Stimulated activated CD4-positive, alpha-beta T cell treated with anti-CD3 and anti-CD28 coated beads, Interleukin-15, amount 100 ng/mL, for 48 hours (primary cell): ENCODE data around the gene AIFM2.
"Not testable (repeated sequence)": the region's sequence is repeated elsewhere in the genome, so short reads cannot be mapped to it uniquely, and the experiment has no call there.

Source experiments
- DNase-seq, 2 donors: peaks; one replicate each; pipeline ENCODE4 v3.0.0-alpha.2; 2020; ENCODE audit warnings: low read depth in 2 of 2

AIFM2 gene

GRCh38 chr10:70132098-70133029 lies at the start of gene AIFM2:
Gene AIFM2, minus strand, starts transcription at chr10:70132825. Its CDS starts 8,741 bp downstream, at chr10:70124084.
- peak in 1 of 2 donors; percentile 19 for DNase-seq

GRCh38 chr10:70179209-70179608 lies 46.6 kb upstream of the AIFM2 start:
- not testable (repeated sequence) for DNase-seq

DNA sequence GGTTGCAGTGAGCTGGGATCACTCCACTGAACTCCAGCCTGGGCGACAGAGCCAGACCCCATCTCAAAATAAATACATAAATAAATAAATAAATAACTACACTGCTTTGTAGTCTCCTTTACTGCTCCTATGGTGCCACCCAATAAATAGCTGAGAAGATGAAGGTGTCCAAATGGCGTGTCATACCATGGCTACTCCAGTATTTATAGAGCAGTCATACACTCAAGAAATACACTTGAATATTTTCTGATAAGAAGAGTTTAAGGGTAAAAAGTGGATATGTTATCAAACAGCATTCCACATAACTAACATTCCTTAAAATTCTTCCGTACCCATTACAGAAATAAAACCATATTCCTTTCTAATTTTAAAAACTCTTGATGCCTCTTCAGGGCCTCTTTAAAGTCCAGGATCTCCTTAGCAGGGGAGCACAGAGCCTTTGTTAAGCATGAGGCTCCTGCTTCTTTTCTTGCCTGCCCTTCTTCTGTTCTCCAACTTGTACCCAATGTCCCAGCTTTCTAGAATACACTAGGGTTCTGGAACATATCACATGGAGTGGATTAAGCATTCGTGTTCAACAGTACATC lies 45.6 kb upstream of the AIFM2 start:
- no peak for DNase-seq

GRCh38 chr10:70176441-70176840 lies 43.8 kb upstream of the AIFM2 start:
- no peak for DNase-seq

DNA sequence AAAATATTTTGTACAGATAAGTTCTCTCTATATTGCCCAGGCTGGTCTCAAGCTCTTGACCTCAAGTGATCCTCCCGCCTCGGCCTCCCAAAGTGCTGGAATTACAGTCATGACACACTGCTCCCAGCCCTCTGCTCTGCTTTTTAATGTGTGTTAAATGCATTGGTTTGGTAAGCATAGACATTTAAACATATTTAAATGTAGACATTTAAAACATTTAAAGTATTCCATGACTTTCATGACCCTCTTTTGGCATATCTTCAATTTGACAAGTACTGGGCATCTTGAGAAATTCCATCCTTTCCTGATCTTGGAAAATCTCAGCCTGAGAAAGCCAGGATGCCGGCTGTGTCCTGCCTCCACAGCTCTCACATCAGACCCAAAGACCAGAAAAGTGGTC lies 42.9 kb upstream of the AIFM2 start:
- DNase-seq, result no peak

DNA sequence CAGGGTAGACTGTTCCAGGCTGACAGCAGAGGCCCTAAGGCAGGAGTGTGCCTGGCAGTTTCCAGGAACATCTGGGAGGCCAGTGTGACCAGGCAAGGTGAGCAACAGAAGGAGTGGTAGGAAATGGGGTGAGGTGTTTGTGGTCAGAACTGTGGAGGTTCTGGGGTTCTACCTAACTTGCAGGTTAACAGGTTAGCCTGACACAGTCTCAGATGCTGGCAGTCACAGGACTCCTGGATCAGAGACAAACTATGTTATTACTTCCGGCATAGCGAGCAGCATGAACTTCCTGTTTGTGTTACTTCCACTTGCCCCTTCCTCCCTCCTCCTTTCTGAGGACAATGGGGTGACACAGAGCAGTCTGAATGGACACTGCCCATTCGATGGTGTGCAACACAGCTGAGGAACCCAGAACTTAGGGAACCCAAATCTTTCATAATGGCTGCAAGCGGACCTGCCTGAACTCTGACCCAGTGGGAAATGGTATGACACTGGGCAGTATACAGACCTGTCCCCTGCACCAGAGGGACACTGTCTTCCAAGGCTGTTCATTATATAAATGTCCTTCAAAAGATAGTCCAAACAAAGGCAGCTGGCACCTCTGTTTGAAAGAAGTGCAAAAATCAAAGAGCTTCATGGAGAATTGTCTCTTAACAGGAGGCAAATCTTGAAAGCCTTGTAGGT lies 41.6 kb upstream of the AIFM2 start:
- no peak for DNase-seq

- DNase-seq, result no peak
These were observed 37.2 kb upstream of the AIFM2 start for GRCh38 chr10:70169649-70170364.

DNA sequence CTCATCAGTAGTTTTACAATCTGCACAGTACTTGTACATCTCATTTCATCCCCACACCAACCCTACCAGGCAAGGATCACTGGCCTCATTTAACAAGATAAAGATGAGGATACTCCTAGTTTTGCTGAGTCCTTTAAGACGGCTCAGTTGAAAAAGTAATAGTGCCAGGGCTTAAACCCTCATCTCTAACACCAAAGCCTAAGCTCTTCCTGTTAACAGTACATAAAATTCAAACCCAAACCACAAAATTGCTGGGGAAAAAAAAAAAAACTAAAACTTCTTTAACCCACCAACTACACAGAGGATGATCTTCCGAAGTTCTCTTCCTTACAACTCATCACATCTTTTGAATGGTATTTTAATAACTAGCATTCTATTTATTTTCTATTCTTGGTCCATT lies 36.4 kb upstream of the AIFM2 start:
- no peak for DNase-seq

- DNase-seq, result no peak
These were observed 34.6 kb upstream of the AIFM2 start for GRCh38 chr10:70167246-70167645.

GRCh38 chr10:70166394-70166793 lies 33.8 kb upstream of the AIFM2 start:
- DNase-seq, result no peak

GRCh38 chr10:70164163-70164562 lies 31.5 kb upstream of the AIFM2 start:
- no peak for DNase-seq

DNA sequence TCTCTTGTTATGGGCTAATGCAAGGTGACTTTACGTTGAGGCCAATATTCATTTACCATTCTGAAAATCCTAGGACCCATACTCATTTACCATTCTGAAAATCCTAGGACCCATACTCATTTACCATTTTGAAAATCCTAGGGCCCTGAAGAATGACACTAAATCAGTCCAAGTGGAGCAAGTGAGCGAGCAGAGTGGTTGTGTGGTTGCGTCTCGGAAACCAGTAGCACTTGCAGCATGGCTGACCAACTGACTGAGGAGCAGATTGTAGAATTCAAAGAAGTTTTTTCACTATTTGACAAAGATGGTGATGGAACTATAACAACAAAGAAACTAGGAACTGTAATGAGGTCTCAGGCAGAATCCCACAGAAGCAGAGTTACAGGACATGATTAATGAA lies 30.8 kb upstream of the AIFM2 start:
- DNase-seq, result no peak

GRCh38 chr10:70162892-70163201 lies 30.2 kb upstream of the AIFM2 start:
- peak; percentile 56 to 63 for DNase-seq

- no peak for DNase-seq
These were observed 29.7 kb upstream of the AIFM2 start for GRCh38 chr10:70162151-70162891.

- no peak for DNase-seq
These were observed 28.2 kb upstream of the AIFM2 start for GRCh38 chr10:70160798-70161197.

DNA sequence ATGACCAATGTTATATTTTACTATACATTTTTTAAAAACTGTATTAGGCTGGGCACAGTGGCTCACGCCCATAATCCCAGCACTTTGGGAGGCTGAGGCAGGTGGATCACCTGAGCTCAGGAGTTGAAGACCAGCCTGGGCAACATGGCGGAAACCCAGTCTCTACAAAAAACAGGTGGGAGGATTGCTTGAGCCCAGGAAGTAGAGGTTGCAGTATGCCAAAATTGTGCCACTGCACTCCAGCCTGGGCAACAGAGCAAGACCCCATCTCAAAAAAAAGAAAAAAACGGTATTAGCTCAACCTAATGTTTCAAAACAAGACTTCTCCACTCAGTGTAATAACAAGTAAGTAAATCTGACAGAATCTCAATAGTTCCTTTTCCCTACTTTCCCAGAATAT lies 26.7 kb upstream of the AIFM2 start:
- DNase-seq, result not testable (repeated sequence)

- no peak for DNase-seq
These were observed 25.5 kb upstream of the AIFM2 start for GRCh38 chr10:70158113-70158512.

DNA sequence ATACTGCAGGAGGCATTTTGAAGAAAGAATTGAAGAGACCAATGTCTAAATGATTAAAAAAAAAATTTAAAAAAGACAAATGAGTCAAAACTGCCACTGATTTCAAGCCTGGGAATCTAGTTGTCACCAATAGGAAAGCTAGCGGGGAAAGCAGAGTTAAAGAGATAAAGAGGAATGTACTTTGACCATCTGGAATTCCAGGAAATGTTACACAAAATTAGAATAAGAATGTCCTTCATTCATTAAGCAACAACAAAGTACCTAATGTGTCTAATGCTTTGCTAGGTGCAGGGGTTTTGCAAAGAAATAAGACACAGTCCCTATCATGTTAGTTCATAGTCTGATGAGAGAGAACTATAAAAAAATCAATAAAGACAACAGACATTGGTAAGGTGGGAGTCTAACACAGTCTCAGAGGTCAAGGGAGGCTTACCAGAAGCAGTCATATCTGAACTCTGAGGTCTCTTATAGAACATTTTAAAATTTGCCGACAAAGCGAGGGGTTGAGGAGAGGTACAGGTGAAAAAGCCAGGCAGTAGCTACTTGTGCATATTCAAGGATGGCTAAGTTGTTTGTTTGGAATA lies 22.7 kb upstream of the AIFM2 start:
- no peak for DNase-seq

DNA sequence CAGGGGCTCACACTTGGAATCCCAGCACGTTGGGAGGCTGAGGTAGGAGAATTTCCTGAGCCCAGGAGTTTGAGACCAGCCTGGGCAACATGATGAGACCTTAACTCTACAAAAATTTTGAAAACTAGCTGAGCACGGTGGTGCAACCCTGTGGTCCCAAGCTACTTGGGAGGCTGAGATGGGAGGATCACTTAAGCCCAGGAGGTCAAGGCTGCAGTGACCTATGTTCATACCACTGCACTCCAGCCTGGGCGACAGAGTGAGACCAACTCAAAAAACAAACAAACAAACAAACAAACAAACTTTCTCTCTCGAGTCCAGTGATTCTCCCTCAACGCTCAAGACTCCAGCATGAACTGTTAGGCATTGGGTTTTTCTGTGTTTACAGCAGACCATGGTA lies 15.9 kb upstream of the AIFM2 start:
- no peak for DNase-seq

GRCh38 chr10:70147259-70147625 lies 14.6 kb upstream of the AIFM2 start:
- DNase-seq, result no peak
